Activated B cell treated with CpG ODN at 0.5 μM for 24 hours (primary cell): ENCODE results near the gene CRY1. TPM values are rescaled to one million over a fixed set of nuclear protein-coding genes. Genes with fewer than 3 reads are reported as not detected.

Source experiments
- ATAC-seq: fragments of 200-7000 bp; cut with Tn5 transposase; one replicate; pipeline ENCODE4 v1.10.0; 2021; ENCODE audit warnings: low read depth, mild to moderate bottlenecking, moderate library complexity
- CTCF ChIA-PET: fragments of 350-600 bp; sonication (Branson Sonifier 250); formaldehyde crosslinking; loops from one replicate; lab custom pipeline; 2021; ENCODE audit warnings: antibody characterized with exemption; lab: Charles Lee
- POLR2A ChIA-PET: fragments of 350-600 bp; sonication (Branson Sonifier 250); formaldehyde crosslinking; loops from one replicate; lab custom pipeline; 2021; ENCODE audit warnings: antibody characterized with exemption; lab: Charles Lee
- DNase-seq: peaks from one replicate; pipeline ENCODE4 v3.0.0; 2022
- H3K27ac Mint-ChIP-seq: one replicate; pipeline ENCODE4 v1.8.0; 2020; ENCODE audit warnings: mixed read lengths
- H3K27me3 Mint-ChIP-seq: one replicate; pipeline ENCODE4 v1.8.0; 2021; ENCODE audit warnings: mixed read lengths
- H3K36me3 Mint-ChIP-seq: one replicate; pipeline ENCODE4 v1.8.0; 2021; ENCODE audit warnings: low read depth, mixed read lengths
- H3K4me1 Mint-ChIP-seq: one replicate; pipeline ENCODE4 v1.8.0; 2021; ENCODE audit warnings: mixed read lengths
- H3K4me3 Mint-ChIP-seq: one replicate; pipeline ENCODE4 v1.8.0; 2020; ENCODE audit warnings: mild to moderate bottlenecking, mixed read lengths
- H3K9me3 Mint-ChIP-seq: one replicate; pipeline ENCODE4 v1.8.0; 2020; ENCODE audit warnings: mixed read lengths
- intact Hi-C: fragments of 100-400 bp; cut with micrococcal nuclease; formaldehyde crosslinking; loops from one replicate; pipeline ENCODE4 v1.15.1; 2024
- total RNA-seq: library from RNA; stranded (reverse); gene quantifications from 2 replicates; pipeline ENCODE4 v1.2.3, GENCODE V29; 2022
- TF ChIP-seq, protein P1 (sequence below): fragments of 200-600 bp; IDR thresholded peaks from one replicate; pipeline ENCODE4 v1.8.0; 2022; ENCODE audit warnings: antibody characterized with exemption, mild to moderate bottlenecking

CRY1 gene
- total RNA-seq, 1 donor from 2014 or later, result 7.1 TPM

DNA sequence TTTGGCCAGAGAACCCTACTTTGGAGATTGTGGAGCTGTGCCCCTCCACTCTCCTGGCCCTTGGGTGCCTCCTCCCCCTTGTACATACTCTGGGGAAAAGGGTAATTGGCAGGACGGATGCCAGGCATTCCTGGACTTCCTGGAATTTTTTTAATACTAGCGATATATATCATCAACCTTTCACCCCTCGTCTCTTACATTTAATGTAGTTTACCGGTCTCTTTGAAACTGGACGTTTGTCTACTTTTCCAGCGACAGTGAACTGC is 767 bp upstream of the CRY1 start:
- H3K27me3 Mint-ChIP-seq, result peaks cover 8% of the 10 kb centered on the region
- DNase-seq (no peak), ATAC-seq (no peak)
- no peak overlapping the region for H3K27ac Mint-ChIP-seq
- intact Hi-C loops, result loop anchor here (5.0 to 10.0 kb wide), 4 partner anchors 182 to 2001 kb away; partner anchors contain the start of genes ALKBH2, APPL2, FICD and UNG
- H3K9me3 Mint-ChIP-seq, result peaks cover 3% of the 10 kb centered on the region
- H3K4me3 Mint-ChIP-seq, result no peak overlapping the region
- ChIA-PET POLR2A (interaction anchor here (1.1 to 1.5 kb wide), 3 partner anchors 110 to 736 kb away, joined by 3 to 6 read pairs (median 3); partner anchors contain the start of genes POLR3B and TMEM263), CTCF (interaction anchor here (0.7 kb wide), 1 partner anchor 227 kb away, joined by 3 read pairs; no protein-coding TSS in a partner anchor)
- TF ChIP-seq, protein P1, sequence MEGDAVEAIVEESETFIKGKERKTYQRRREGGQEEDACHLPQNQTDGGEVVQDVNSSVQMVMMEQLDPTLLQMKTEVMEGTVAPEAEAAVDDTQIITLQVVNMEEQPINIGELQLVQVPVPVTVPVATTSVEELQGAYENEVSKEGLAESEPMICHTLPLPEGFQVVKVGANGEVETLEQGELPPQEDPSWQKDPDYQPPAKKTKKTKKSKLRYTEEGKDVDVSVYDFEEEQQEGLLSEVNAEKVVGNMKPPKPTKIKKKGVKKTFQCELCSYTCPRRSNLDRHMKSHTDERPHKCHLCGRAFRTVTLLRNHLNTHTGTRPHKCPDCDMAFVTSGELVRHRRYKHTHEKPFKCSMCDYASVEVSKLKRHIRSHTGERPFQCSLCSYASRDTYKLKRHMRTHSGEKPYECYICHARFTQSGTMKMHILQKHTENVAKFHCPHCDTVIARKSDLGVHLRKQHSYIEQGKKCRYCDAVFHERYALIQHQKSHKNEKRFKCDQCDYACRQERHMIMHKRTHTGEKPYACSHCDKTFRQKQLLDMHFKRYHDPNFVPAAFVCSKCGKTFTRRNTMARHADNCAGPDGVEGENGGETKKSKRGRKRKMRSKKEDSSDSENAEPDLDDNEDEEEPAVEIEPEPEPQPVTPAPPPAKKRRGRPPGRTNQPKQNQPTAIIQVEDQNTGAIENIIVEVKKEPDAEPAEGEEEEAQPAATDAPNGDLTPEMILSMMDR, result no peak
- H3K4me1 Mint-ChIP-seq, result peaks cover 6% of the 10 kb centered on the region
- H3K36me3 Mint-ChIP-seq, result peaks cover 4% of the 10 kb centered on the region

DNA sequence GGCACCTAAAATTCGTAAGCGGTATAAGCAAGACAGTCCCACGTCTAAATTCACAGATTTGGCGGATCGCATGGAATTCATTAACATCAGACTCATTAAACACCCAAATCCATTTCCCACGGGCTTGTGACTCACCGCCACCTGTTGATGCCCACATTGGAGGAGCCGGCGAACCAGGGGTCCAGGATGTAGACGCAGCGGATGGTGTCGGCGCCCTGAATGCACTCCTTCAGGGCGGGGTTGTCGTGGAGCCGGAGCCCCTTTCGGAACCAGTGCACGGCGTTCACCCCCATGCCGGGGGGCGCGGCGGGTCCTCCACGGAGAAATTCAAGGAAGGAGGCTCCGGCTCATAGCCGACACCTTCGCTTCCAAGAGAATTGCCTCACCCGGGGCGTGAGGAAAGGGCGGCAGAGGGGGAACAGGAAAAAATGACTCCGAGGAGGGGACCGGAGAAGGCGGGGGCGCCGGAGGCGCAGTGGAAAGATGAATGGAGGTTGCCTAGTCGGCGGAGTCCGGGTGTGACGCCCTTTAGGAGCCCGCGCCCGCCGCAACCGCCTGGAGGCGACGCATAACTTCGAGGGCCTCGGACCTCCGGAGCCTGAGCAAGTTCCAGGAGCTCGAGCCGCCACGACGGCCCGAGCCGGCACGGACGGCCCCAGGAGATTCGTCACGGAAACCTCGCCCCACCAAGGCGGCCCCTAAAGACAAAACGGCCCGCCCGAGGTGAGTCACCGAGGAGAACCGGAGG is 506 bp downstream of the CRY1 start:
- Mint-ChIP-seq H3K27me3 (peaks cover 8% of the 10 kb centered on the region), H3K4me3 (no peak overlapping the region), H3K27ac (no peak overlapping the region), H3K4me1 (peaks cover 6% of the 10 kb centered on the region), H3K36me3 (peaks cover 4% of the 10 kb centered on the region), H3K9me3 (peaks cover 3% of the 10 kb centered on the region)
- intact Hi-C loops, result loop anchor here (1.0 to 10.0 kb wide), 13 partner anchors 11 to 2002 kb away; partner anchors contain the start of genes ALKBH2, APPL2, CKAP4 and FICD
- CTCF ChIA-PET, result interaction anchor here (5.3 kb wide), 1 partner anchor 13 kb away, joined by 23 read pairs; no protein-coding TSS in a partner anchor
- no peak for DNase-seq
- TF ChIP-seq, protein P1, result no peak
- POLR2A ChIA-PET, result interaction anchor here (1.1 to 1.5 kb wide), 4 partner anchors 12 to 735 kb away, joined by 3 to 6 read pairs (median 3); partner anchors contain the start of genes POLR3B and TMEM263
- peak; percentile 47 for ATAC-seq

DNA sequence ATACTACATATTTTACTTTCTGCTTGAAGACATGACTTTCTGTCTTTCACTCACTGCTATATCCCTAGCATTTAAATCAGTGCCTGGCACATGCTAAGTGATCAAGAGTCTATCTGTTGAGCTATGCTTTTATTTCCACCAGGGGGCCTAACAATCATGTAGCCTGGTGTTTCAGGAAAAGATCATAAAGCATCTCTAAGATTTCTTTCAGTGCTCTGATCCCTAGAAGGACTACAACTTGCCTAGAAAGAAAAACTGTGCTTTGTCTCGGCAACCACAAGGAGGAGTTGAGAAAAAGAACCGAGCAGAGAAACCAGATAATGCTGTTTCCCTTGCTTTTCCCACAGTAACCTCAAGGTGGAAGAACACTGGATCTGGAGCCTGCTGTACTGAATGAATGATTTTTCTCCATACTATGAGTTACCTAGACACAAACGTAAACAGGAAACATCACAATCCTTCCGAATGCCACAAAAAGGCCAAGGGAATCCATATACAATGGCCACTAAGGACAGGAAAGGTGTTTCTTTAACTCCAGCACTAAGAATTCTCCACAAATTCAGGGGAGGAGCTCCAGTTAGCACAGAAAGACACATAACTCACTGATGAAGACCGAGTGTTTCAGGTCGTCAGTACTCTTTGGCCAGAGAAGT is 1.2 kb downstream of the CRY1 start:
- no peak for DNase-seq
- H3K4me3 Mint-ChIP-seq, result no peak overlapping the region
- H3K36me3 Mint-ChIP-seq, result peaks cover 4% of the 10 kb centered on the region
- peaks cover 5% of the 10 kb centered on the region for H3K27me3 Mint-ChIP-seq
- ATAC-seq, result peak; percentile 5
- peaks cover 3% of the 10 kb centered on the region for H3K9me3 Mint-ChIP-seq
- TF ChIP-seq, protein P1, result peak; percentile 26
- ChIA-PET CTCF (interaction anchor here (5.3 kb wide), 1 partner anchor 13 kb away, joined by 23 read pairs; no protein-coding TSS in a partner anchor), POLR2A (interaction anchor here (1.4 kb wide), 1 partner anchor 13 kb away, joined by 3 read pairs; no protein-coding TSS in a partner anchor)
- intact Hi-C loops, result loop anchor here (1.0 to 10.0 kb wide), 9 partner anchors 12 to 2003 kb away; partner anchors contain the start of genes ALKBH2, APPL2, CKAP4 and FICD
- H3K4me1 Mint-ChIP-seq, result peaks cover 6% of the 10 kb centered on the region
- no peak overlapping the region for H3K27ac Mint-ChIP-seq

DNA sequence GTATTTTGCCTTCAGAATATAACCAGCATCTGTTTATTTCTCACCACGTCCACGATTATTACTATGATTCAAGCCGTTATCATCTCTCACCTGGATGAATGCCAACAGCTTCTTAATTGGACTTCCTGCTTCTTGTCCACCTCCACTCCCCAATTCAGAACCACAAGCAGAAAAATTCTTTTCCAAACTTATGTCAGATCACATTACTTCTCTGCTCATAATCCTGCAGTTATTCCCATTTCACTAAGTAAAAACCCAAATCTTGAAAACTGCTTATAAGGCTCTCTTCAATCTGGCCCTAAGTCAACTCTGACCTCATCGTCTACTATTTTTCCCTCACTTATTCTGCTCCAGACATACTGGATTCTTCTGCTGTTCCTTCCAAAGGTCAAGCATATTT is 2.0 kb downstream of the CRY1 start:
- POLR2A ChIA-PET, result interaction anchor here (1.4 kb wide), 1 partner anchor 14 kb away, joined by 3 read pairs; no protein-coding TSS in a partner anchor
- Mint-ChIP-seq H3K9me3 (peaks cover 3% of the 10 kb centered on the region), H3K27ac (no peak overlapping the region), H3K4me1 (peaks cover 6% of the 10 kb centered on the region), H3K27me3 (peaks cover 5% of the 10 kb centered on the region), H3K4me3 (no peak overlapping the region), H3K36me3 (peaks cover 4% of the 10 kb centered on the region)
- CTCF ChIA-PET, result interaction anchor here (5.3 kb wide), 1 partner anchor 14 kb away, joined by 23 read pairs; no protein-coding TSS in a partner anchor
- TF ChIP-seq, protein P1, result no peak
- no peak for DNase-seq
- no peak for ATAC-seq
- intact Hi-C loops, result loop anchor here (5.0 to 10.0 kb wide), 4 partner anchors 179 to 2003 kb away; partner anchors contain the start of genes ALKBH2, APPL2, FICD and UNG
